ENCODE data around the gene SYT9.

SYT9 gene

GRCh38 chr11:7413961-7414915 is 162.5 kb downstream of the SYT9 start:
- Histone ChIP-seq H2AFZ (ENCODE audit: insufficient read depth, low read length, poor library complexity) (no peak overlapping the region), H3K36me3 (ENCODE audit: control insufficient read depth in 1 of 2, insufficient read depth in 2 of 2, low read length in 2 of 2) (no peaks in the 10 kb centered on the region)
- peak; percentile 11 to 74 for DNase-seq

DNA sequence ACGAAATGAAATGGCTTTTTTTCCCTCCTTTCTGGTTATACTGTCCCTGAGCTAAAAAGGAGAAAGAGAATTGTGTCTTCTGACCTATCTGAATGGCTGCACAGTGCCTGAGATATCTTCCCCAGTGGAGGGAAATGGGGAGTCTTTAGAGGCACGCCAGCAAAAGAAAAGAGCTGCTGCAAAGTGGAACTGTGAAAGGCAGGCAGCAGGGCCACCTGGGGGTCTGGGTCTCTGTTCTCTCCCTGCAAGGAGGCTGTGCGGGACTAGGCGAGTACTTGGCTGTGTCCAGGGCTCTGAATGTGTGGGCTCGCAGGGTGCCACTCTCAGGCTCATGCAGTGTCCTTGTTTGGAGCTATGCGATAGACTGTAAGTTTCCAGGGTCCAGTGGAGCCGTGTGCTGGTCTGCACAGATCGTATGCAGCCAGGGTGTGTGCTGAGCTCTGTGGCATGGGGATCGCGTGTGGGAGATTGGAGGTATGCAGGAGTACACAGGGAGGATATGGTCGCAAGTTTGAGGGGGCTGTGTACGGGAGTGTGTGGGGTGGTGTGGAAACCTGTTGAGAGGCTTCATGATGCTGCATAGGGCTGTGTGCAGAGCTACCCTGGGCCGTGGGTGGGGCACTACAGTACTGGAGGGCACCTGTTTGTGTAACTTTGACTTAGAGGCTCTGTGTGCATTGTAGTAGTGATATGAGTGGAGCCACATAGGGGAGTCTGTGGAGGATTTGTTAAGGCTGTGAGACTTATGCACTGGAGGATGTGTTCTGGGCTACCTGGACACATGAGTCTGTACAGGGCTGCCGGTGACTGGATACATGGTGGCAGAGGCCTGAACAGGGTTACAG is 163.5 kb downstream of the SYT9 start:
- Histone ChIP-seq H3K4me2 (ENCODE audit: low read length) (no peak overlapping the region), H3K9ac (ENCODE audit: low read length) (no peak overlapping the region), H3K79me1 (ENCODE audit: low read length) (no peaks in the 10 kb centered on the region), H3K27ac (ENCODE audit: low read depth, low read length) (no peak overlapping the region), H3K9me3 (ENCODE audit: insufficient read depth, low read depth, low read length) (no peaks in the 10 kb centered on the region), H3K79me2 (ENCODE audit: control insufficient read depth, insufficient read depth, low read length, poor library complexity) (no peaks in the 10 kb centered on the region), H3K23ac (ENCODE audit: low read length) (no peak overlapping the region), H2AK5ac (ENCODE audit: low read length) (no peak overlapping the region), H3K4me3 (ENCODE audit: low read depth, low read length) (no peak overlapping the region), H3K36me3 (ENCODE audit: control insufficient read depth in 1 of 2, insufficient read depth in 2 of 2, low read length in 2 of 2) (no peaks in the 10 kb centered on the region), H2BK5ac (ENCODE audit: low read depth, low read length, poor library complexity) (no peak overlapping the region), H3K18ac (ENCODE audit: low read length) (no peak overlapping the region), H3K4me1 (ENCODE audit: control insufficient read depth in 1 of 2, insufficient read depth in 2 of 2, low read length in 2 of 2) (peaks cover 4% of the 10 kb centered on the region in 2 experiments), H4K91ac (ENCODE audit: low read depth, low read length) (no peak overlapping the region), H2AFZ (ENCODE audit: insufficient read depth, low read length, poor library complexity) (no peak overlapping the region), H4K12ac (ENCODE audit: low read depth, low read length) (no peak overlapping the region), H3K4ac (ENCODE audit: low read depth, low read length) (no peak overlapping the region), H4K8ac (ENCODE audit: low read depth, low read length) (no peak overlapping the region), H3K14ac (ENCODE audit: low read length) (no peak overlapping the region), H3K27me3 (ENCODE audit: insufficient read depth, low read length) (no peaks in the 10 kb centered on the region), H2BK120ac (ENCODE audit: insufficient read depth, low read length, poor library complexity) (no peak overlapping the region), H2BK12ac (ENCODE audit: low read length) (no peak overlapping the region)
- no peak for DNase-seq
- no CpG with 5 or more reads among the region's 14 CpGs for WGBS (ENCODE audit: extremely low coverage, insufficient coverage, insufficient read length)

More at GRCh38 chr11:7413961-7414915, 162.5 kb downstream of the SYT9 start:
- Histone ChIP-seq H3K23ac (ENCODE audit: low read length) (no peak overlapping the region), H3K27ac (ENCODE audit: low read depth, low read length) (no peak overlapping the region), H3K4me2 (ENCODE audit: low read length) (no peak overlapping the region), H3K4me1 (ENCODE audit: control insufficient read depth in 1 of 2, insufficient read depth in 2 of 2, low read length in 2 of 2) (peaks cover 4% of the 10 kb centered on the region in 2 experiments), H2BK5ac (ENCODE audit: low read depth, low read length, poor library complexity) (no peak overlapping the region), H2AK5ac (ENCODE audit: low read length) (no peak overlapping the region), H3K9me3 (ENCODE audit: insufficient read depth, low read depth, low read length) (no peaks in the 10 kb centered on the region), H3K79me2 (ENCODE audit: control insufficient read depth, insufficient read depth, low read length, poor library complexity) (no peaks in the 10 kb centered on the region), H3K79me1 (ENCODE audit: low read length) (no peaks in the 10 kb centered on the region), H3K4me3 (ENCODE audit: low read depth, low read length) (no peak overlapping the region), H3K4ac (ENCODE audit: low read depth, low read length) (no peak overlapping the region), H3K18ac (ENCODE audit: low read length) (no peak overlapping the region), H4K12ac (ENCODE audit: low read depth, low read length) (no peak overlapping the region), H3K27me3 (ENCODE audit: insufficient read depth, low read length) (no peaks in the 10 kb centered on the region), H2BK12ac (ENCODE audit: low read length) (no peak overlapping the region), H3K14ac (ENCODE audit: low read length) (no peak overlapping the region), H2BK120ac (ENCODE audit: insufficient read depth, low read length, poor library complexity) (no peak overlapping the region), H4K91ac (ENCODE audit: low read depth, low read length) (no peak overlapping the region), H3K9ac (ENCODE audit: low read length) (no peak overlapping the region), H4K8ac (ENCODE audit: low read depth, low read length) (no peak overlapping the region)
- no CpG with 5 or more reads among the region's 8 CpGs for WGBS (ENCODE audit: extremely low coverage, insufficient coverage, insufficient read length)

GRCh38 chr11:7416080-7416479 is 164.4 kb downstream of the SYT9 start:
- Histone ChIP-seq H3K23ac (ENCODE audit: low read length) (no peak overlapping the region), H3K18ac (ENCODE audit: low read length) (no peak overlapping the region), H3K27ac (ENCODE audit: low read depth, low read length) (no peak overlapping the region), H3K14ac (ENCODE audit: low read length) (no peak overlapping the region), H3K4me1 (ENCODE audit: control insufficient read depth in 1 of 2, insufficient read depth in 2 of 2, low read length in 2 of 2) (peaks cover 4% of the 10 kb centered on the region in 2 experiments), H3K4me2 (ENCODE audit: low read length) (no peak overlapping the region), H2AFZ (ENCODE audit: insufficient read depth, low read length, poor library complexity) (no peak overlapping the region), H3K27me3 (ENCODE audit: insufficient read depth, low read length) (no peaks in the 10 kb centered on the region), H4K8ac (ENCODE audit: low read depth, low read length) (no peak overlapping the region), H3K79me1 (ENCODE audit: low read length) (no peaks in the 10 kb centered on the region), H3K36me3 (ENCODE audit: control insufficient read depth in 1 of 2, insufficient read depth in 2 of 2, low read length in 2 of 2) (no peaks in the 10 kb centered on the region), H3K4me3 (ENCODE audit: low read depth, low read length) (no peak overlapping the region), H2BK12ac (ENCODE audit: low read length) (no peak overlapping the region), H2BK120ac (ENCODE audit: insufficient read depth, low read length, poor library complexity) (no peak overlapping the region), H2AK5ac (ENCODE audit: low read length) (no peak overlapping the region), H3K9ac (ENCODE audit: low read length) (no peak overlapping the region), H4K91ac (ENCODE audit: low read depth, low read length) (no peak overlapping the region), H3K79me2 (ENCODE audit: control insufficient read depth, insufficient read depth, low read length, poor library complexity) (no peaks in the 10 kb centered on the region), H2BK5ac (ENCODE audit: low read depth, low read length, poor library complexity) (no peak overlapping the region), H3K9me3 (ENCODE audit: insufficient read depth, low read depth, low read length) (no peaks in the 10 kb centered on the region), H3K4ac (ENCODE audit: low read depth, low read length) (no peak overlapping the region), H4K12ac (ENCODE audit: low read depth, low read length) (no peak overlapping the region)
- DNase-seq: no peak
- no CpG with 5 or more reads among the region's 4 CpGs for WGBS (ENCODE audit: extremely low coverage, insufficient coverage, insufficient read length)

DNA sequence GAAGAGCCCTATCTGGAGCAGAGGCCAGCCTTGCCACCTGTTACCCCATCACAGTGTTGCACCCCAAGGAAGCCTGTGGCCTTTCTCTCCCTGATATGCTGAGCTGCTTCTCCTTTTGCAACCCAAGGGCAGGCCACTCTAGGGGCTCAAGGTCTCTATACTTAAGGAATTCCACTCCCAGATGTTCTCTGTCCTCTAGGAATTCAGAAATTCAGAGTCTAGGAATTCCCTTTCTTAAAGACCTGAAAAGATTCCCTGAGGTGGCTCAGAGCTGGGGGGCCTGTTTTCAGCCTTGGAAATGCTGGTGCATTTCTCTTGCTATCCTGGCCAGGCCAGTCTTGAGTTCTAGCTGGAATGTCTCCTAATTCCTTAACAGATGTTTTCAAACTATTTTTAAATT is 165.6 kb downstream of the SYT9 start:
- no peak overlapping the region for H4K91ac ChIP-seq (ENCODE audit: low read depth, low read length)
- no peak overlapping the region for H4K8ac ChIP-seq (ENCODE audit: low read depth, low read length)
- no peak overlapping the region for H2BK5ac ChIP-seq (ENCODE audit: low read depth, low read length, poor library complexity)
- no peak overlapping the region for H2AFZ ChIP-seq (ENCODE audit: insufficient read depth, low read length, poor library complexity)
- no peak overlapping the region for H3K4me3 ChIP-seq (ENCODE audit: low read depth, low read length)
- no peaks in the 10 kb centered on the region for H3K36me3 ChIP-seq (ENCODE audit: control insufficient read depth in 1 of 2, insufficient read depth in 2 of 2, low read length in 2 of 2)
- H3K14ac ChIP-seq (ENCODE audit: low read length): no peak overlapping the region
- H3K18ac ChIP-seq (ENCODE audit: low read length): no peak overlapping the region
- no peak overlapping the region for H3K27ac ChIP-seq (ENCODE audit: low read depth, low read length)
- H2BK12ac ChIP-seq (ENCODE audit: low read length): no peak overlapping the region
- H3K79me1 ChIP-seq (ENCODE audit: low read length): no peaks in the 10 kb centered on the region
- H2AK5ac ChIP-seq (ENCODE audit: low read length): no peak overlapping the region
- H4K12ac ChIP-seq (ENCODE audit: low read depth, low read length): no peak overlapping the region
- H3K4ac ChIP-seq (ENCODE audit: low read depth, low read length): no peak overlapping the region
- DNase-seq: peak in 1 of 2 donors; percentile 39
- no peak overlapping the region for H3K4me2 ChIP-seq (ENCODE audit: low read length)
- H3K9me3 ChIP-seq (ENCODE audit: insufficient read depth, low read depth, low read length): no peaks in the 10 kb centered on the region
- H3K23ac ChIP-seq (ENCODE audit: low read length): no peak overlapping the region
- no peaks in the 10 kb centered on the region for H3K79me2 ChIP-seq (ENCODE audit: control insufficient read depth, insufficient read depth, low read length, poor library complexity)
- H3K4me1 ChIP-seq (ENCODE audit: control insufficient read depth in 1 of 2, insufficient read depth in 2 of 2, low read length in 2 of 2): peaks cover 4% of the 10 kb centered on the region in 2 experiments
- H3K27me3 ChIP-seq (ENCODE audit: insufficient read depth, low read length): no peaks in the 10 kb centered on the region
- H3K9ac ChIP-seq (ENCODE audit: low read length): no peak overlapping the region
- no peak overlapping the region for H2BK120ac ChIP-seq (ENCODE audit: insufficient read depth, low read length, poor library complexity)
